Gastrocnemius medialis (tissue), 4 donors: Measurements from ENCODE around the gene BRSK1. TPM values are rescaled to one million over a fixed set of nuclear protein-coding genes. Genes with fewer than 3 reads are reported as not detected.

Experiments
- ATAC-seq, 2 donors: fragments of 150-250 bp; one replicate each; pipeline ENCODE4 v1.9.1; 2016
- DNase-seq, 2 donors: peaks; one replicate each; pipeline ENCODE4 v3.0.0-alpha.2; 2019
- H3K27ac ChIP-seq, 4 donors: fragments of 200-600 bp; sonication (generic); 1 replicate in 1 of 4; 2 replicates in 3 of 4; pipeline ENCODE4 v1.5.1; 2016 to 2018; ENCODE audit warnings: mild to moderate bottlenecking in 2 of 4, moderate library complexity in 1 of 4
- H3K27me3 ChIP-seq, 3 donors: fragments of 200-600 bp; sonication (generic) in 2 of 3; 1 replicate in 1 of 3; 2 replicates in 2 of 3; pipeline versions ENCODE4 v1.5.1 to v1.6.0; 2016 to 2019; ENCODE audit warnings: mild to moderate bottlenecking in 1 of 3, moderate library complexity in 1 of 3
- H3K36me3 ChIP-seq, 2 donors: fragments of 200-600 bp; sonication (generic) in 1 of 2; one replicate each; pipeline ENCODE4 v1.5.1; 2017 to 2018
- H3K4me1 ChIP-seq, 2 donors: fragments of 200-600 bp; sonication (generic) in 1 of 2; one replicate each; pipeline ENCODE4 v1.5.1; 2016 to 2017; ENCODE audit warnings: mild to moderate bottlenecking in 2 of 2
- H3K4me3 ChIP-seq, 4 donors: fragments of 200-600 bp; sonication (generic) in 3 of 4; 1 replicate in 1 of 4; 2 replicates in 3 of 4; pipeline ENCODE4 v1.5.1; 2016 to 2019; ENCODE audit warnings: mild to moderate bottlenecking in 2 of 4
- H3K9me3 ChIP-seq, 3 donors: fragments of 200-600 bp; sonication (generic) in 2 of 3; 1 replicate in 1 of 3; 2 replicates in 2 of 3; pipeline ENCODE4 v1.5.1; 2016 to 2019
- POLR2A ChIP-seq, 2 donors: fragments of 450-650 bp; IDR thresholded peaks; one replicate each; pipeline ENCODE4 v1.6.1; 2017; ENCODE audit warnings: antibody characterized with exemption in 2 of 2, mild to moderate bottlenecking in 2 of 2, moderate library complexity in 2 of 2
- in situ Hi-C, 4 donors: fragments of 200-750 bp; cut with MboI; loops; one replicate each; pipeline versions ENCODE4 v1.15.0 to v1.8.0; 2017; ENCODE audit warnings: low sequenced_read_pairs in 4 of 4
- intact Hi-C: fragments of 100-400 bp; cut with DNase I; formaldehyde crosslinking; loops from one replicate; pipeline ENCODE4 v1.15.1; 2023; ENCODE audit warnings: low total_unique reads
- total RNA-seq, 4 donors: library from RNA; depleted of rRNA; stranded (reverse); fragments of >200 nt; gene quantifications; one replicate each; pipeline versions ENCODE4 v1.1.0 to v1.2.3, GENCODE V29; 2016
- TF ChIP-seq, protein P1 (sequence below), 5 experiments: fragments of 450-650 bp in 3 of 5; fragments of 200-600 bp in 2 of 5; sonication (generic) in 2 of 5; IDR thresholded peaks in 4 of 5; conservative IDR thresholded peaks in 1 of 5; 1 replicate in 4 of 5; 2 replicates in 1 of 5; pipeline ENCODE4 v1.5.1; 2016 to 2019; ENCODE audit warnings: antibody characterized with exemption in 5 of 5, mild to moderate bottlenecking in 3 of 5, moderate library complexity in 3 of 5

Gene BRSK1
- total RNA-seq, 4 donors from 2014 or later: not detected

DNA sequence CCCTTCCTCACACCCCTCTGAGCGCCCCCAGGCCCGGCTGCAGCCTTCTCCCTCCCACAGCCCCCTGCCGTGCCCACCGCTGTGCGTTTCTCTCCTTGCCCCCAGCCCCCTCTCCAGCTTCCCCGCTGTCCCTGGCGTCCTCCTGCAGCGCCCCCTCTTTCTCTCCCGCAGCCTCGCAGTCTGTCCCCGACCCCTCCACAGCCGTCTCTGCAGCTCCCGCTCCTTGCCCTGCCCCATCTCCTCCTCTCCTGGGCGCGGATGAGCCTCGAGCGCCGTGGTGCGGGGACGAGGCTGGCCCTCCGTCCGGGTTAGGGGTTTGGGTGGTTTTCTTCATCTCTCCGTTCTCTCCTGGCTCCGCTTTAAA, 57.0 kb downstream of the BRSK1 start:
- ATAC-seq: no peak
- peaks cover 12 to 22% of the 10 kb centered on the region in 2 donors for H3K4me1 ChIP-seq
- peaks cover 0 to 1% (median 0%) of the 10 kb centered on the region in 3 donors for H3K27me3 ChIP-seq
- peaks cover 0 to 18% of the 10 kb centered on the region in 2 donors for H3K36me3 ChIP-seq
- DNase-seq: no peak
- H3K9me3 ChIP-seq: no peaks in the 10 kb centered on the region
- no peak for TF ChIP-seq POLR2A (IDR thresholded peaks at IDR 0.05)
- TF ChIP-seq, protein P1, sequence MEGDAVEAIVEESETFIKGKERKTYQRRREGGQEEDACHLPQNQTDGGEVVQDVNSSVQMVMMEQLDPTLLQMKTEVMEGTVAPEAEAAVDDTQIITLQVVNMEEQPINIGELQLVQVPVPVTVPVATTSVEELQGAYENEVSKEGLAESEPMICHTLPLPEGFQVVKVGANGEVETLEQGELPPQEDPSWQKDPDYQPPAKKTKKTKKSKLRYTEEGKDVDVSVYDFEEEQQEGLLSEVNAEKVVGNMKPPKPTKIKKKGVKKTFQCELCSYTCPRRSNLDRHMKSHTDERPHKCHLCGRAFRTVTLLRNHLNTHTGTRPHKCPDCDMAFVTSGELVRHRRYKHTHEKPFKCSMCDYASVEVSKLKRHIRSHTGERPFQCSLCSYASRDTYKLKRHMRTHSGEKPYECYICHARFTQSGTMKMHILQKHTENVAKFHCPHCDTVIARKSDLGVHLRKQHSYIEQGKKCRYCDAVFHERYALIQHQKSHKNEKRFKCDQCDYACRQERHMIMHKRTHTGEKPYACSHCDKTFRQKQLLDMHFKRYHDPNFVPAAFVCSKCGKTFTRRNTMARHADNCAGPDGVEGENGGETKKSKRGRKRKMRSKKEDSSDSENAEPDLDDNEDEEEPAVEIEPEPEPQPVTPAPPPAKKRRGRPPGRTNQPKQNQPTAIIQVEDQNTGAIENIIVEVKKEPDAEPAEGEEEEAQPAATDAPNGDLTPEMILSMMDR (IDR thresholded peaks at IDR 0.05 in 4 of 5, conservative IDR thresholded peaks at IDR 0.05 in 1 of 5): no peak
- H3K27ac ChIP-seq: peak overlapping the region in 1 of 4 donors; percentile 95
- H3K4me3 ChIP-seq: peak overlapping the region; percentile 65 to 75 (median 74)
- intact Hi-C loops: no loop called here
- in situ Hi-C loops: no loop called here

DNA sequence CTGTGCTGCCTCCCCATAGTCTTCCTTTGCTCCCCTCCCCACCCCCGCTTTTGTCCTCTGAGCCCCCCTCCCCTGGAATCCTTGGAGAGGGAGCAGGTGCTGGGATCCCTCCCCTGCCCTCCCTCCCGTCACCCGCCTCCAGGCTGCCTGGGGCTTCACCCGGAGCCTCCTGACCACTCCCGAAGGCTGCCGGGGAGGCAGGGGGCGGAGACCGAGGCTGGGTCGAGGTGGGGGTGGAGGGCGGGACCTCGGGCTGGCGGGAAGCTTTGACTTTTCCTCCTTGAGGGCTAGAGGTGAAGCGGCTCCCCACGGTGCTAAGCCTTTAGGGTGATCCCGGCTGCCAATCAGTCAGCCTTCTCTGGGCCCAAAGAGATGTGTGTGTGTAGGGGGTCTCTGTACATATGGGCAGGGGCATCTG, 57.4 kb downstream of the BRSK1 start:
- ATAC-seq: no peak
- no peak for TF ChIP-seq POLR2A (IDR thresholded peaks at IDR 0.05)
- TF ChIP-seq, protein P1 (IDR thresholded peaks at IDR 0.05 in 4 of 5, conservative IDR thresholded peaks at IDR 0.05 in 1 of 5): no peak
- H3K4me1 ChIP-seq: peaks cover 12 to 22% of the 10 kb centered on the region in 2 donors
- H3K27me3 ChIP-seq: no peaks in the 10 kb centered on the region
- DNase-seq: peak in 1 of 2 donors; percentile 47
- H3K27ac ChIP-seq: peak overlapping the region in 1 of 4 donors; percentile 95
- no peaks in the 10 kb centered on the region for H3K9me3 ChIP-seq
- H3K4me3 ChIP-seq: peak overlapping the region; percentile 65 to 75 (median 74)
- in situ Hi-C loops: no loop called here
- H3K36me3 ChIP-seq: peaks cover 0 to 18% of the 10 kb centered on the region in 2 donors
- intact Hi-C loops: no loop called here

DNA sequence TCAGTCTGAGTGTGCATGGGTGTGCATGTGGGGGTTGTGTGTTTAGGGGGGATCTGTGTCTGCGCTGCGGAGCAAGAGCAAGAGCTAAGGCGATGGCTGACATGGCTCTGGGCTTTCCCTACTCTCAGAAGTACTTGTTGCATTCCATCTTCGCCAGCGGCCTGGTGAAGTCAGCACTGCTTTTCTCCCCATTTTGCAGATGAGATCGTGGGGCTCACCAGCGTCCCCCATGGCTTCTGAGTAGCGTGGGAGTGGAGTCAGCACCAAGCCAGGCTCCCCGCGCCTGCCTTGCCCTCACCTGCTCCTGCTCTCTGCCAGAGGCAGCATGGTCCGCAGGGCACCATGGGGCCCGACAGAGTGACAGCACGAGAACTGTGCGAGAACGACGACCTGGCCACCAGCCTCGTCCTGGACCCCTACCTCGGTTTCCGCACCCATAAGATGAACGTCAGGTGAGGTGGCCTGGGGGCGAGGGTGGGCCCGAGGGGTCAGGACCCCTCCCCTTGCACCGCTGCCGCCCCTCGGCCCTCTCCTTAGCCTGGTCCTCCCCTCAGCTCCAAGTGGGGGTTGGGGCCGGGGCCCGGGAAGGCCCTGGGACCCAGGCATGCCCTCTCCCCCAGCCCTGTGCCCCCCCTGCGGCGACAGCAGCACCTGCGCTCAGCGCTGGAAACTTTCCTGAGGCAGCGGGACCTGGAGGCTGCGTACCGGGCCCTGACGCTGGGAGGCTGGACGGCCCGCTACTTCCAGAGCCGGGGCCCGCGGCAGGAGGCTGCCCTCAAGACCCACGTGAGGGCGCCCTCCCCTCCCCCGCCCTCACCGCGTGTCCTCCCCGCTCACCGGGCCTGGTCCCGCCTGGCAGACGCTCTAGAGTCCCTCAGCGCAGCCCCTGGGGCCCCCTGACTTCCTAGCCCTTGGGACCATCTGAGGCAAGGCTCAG, 58.1 kb downstream of the BRSK1 start:
- Histone ChIP-seq H3K9me3 (no peaks in the 10 kb centered on the region), H3K27me3 (no peaks in the 10 kb centered on the region), H3K27ac (no peak overlapping the region), H3K4me1 (peaks cover 12 to 22% of the 10 kb centered on the region in 2 donors), H3K36me3 (peaks cover 0 to 18% of the 10 kb centered on the region in 2 donors), H3K4me3 (peak overlapping the region in 1 of 4 donors; percentile 75)
- DNase-seq: no peak
- intact Hi-C loops (no loop called here), in situ Hi-C loops (no loop called here)
- ATAC-seq: no peak
- TF ChIP-seq POLR2A (IDR thresholded peaks at IDR 0.05): no peak
- TF ChIP-seq, protein P1 (IDR thresholded peaks at IDR 0.05 in 4 of 5, conservative IDR thresholded peaks at IDR 0.05 in 1 of 5): no peak

DNA sequence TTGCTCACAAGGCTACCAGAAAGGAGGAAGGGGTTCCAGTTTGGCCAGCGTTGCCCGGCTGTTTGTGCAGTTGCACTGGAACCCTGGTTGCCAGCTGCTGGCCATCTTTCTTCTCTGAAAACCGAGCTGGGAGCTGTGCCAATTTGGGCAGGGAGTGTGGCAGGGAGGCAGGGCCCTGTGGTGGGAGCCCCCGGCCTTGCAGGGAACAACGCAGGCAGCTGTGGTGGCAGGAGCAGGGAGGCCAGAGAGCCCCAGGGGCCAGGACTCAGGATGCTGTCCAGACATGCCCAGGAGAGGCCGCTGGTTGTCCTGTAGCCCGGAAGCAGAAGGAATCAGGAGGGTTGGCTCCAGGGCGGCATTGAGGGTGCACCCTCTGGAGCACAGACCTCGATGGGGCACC, 60.6 kb downstream of the BRSK1 start:
- peaks cover 0 to 18% of the 10 kb centered on the region in 2 donors for H3K36me3 ChIP-seq
- TF ChIP-seq, protein P1 (IDR thresholded peaks at IDR 0.05 in 4 of 5, conservative IDR thresholded peaks at IDR 0.05 in 1 of 5): no peak
- TF ChIP-seq POLR2A (IDR thresholded peaks at IDR 0.05): no peak
- H3K4me3 ChIP-seq: no peak overlapping the region
- in situ Hi-C loops: no loop called here
- no peak overlapping the region for H3K27ac ChIP-seq
- H3K4me1 ChIP-seq: peaks cover 7 to 18% of the 10 kb centered on the region in 2 donors
- no peak for DNase-seq
- H3K9me3 ChIP-seq: no peaks in the 10 kb centered on the region
- no peak for ATAC-seq
- intact Hi-C loops: no loop called here
- no peaks in the 10 kb centered on the region for H3K27me3 ChIP-seq
